ENCODE results near the gene FAM184A. TPM values are rescaled to one million over a fixed set of nuclear protein-coding genes. Genes with fewer than 3 reads are reported as not detected.
A peak's percentile ranks its signal among the peaks of the same experiment; 100 is the strongest.

The FAM184A gene
- total and polyA plus RNA-seq, 2 of the 13 experiments (the other 11 are each of a cell fraction or from before 2014, with no cell fraction given): 7.0 to 18.0 TPM

DNA sequence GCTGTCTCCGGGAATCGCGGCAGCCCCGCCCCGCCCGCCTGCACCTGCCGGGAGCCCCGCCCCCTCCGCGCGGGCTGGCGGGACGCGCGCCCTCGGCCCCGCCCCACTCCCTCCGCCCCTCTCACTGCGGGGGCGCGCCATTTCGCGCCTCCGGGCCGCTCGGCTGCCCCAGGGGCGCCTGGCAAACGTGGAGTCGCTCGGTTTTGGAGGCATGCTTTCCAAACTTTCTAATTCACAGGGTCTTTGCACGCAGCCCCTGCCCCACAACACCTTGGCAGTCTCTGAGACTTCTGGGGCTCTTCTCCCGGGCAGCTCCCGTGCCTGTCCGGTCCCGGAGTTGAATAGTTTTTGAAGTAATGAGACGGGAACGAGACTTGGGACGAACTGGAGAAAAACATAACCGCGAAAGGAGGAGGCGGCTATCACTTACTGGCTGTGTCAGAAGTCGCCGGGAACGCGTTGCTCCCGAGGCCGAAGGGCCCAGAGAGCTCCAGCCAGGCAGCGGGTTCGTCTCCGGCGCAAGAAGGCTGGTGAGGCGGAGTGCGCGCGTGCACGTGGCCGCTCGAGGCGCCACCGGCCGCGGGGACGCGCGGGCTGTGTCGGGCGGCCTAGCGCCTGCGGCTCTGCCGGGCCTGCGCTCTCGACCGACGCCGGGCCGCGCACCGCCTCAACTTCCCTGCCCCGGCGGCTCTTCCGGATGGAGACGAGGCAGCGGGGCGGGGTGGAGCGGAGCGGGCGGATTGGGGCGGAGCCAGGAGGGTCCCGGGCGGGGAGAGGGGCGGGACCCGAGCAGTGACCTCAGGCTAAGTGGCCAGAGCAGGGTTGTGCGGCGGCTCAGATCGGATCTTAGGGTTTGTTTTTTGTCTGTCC lies 143.8 kb downstream of the FAM184A start, which contains the start of gene MCM9 (continued):
- TF ChIP-seq, protein P1, sequence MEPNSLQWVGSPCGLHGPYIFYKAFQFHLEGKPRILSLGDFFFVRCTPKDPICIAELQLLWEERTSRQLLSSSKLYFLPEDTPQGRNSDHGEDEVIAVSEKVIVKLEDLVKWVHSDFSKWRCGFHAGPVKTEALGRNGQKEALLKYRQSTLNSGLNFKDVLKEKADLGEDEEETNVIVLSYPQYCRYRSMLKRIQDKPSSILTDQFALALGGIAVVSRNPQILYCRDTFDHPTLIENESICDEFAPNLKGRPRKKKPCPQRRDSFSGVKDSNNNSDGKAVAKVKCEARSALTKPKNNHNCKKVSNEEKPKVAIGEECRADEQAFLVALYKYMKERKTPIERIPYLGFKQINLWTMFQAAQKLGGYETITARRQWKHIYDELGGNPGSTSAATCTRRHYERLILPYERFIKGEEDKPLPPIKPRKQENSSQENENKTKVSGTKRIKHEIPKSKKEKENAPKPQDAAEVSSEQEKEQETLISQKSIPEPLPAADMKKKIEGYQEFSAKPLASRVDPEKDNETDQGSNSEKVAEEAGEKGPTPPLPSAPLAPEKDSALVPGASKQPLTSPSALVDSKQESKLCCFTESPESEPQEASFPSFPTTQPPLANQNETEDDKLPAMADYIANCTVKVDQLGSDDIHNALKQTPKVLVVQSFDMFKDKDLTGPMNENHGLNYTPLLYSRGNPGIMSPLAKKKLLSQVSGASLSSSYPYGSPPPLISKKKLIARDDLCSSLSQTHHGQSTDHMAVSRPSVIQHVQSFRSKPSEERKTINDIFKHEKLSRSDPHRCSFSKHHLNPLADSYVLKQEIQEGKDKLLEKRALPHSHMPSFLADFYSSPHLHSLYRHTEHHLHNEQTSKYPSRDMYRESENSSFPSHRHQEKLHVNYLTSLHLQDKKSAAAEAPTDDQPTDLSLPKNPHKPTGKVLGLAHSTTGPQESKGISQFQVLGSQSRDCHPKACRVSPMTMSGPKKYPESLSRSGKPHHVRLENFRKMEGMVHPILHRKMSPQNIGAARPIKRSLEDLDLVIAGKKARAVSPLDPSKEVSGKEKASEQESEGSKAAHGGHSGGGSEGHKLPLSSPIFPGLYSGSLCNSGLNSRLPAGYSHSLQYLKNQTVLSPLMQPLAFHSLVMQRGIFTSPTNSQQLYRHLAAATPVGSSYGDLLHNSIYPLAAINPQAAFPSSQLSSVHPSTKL (CRISPR knock-in tag; IDR thresholded peaks at IDR 0.05): peak; percentile 61; the same call in 1 of the 2 replicates
- TF ChIP-seq NR1H2 (CRISPR knock-in tag; IDR thresholded peaks at IDR 0.05; ENCODE audit: borderline replicate concordance, low read depth) (no peak), ZNF451 (CRISPR knock-in tag; IDR thresholded peaks at IDR 0.05) (peak; percentile 89), ZNF12 (CRISPR knock-in tag; IDR thresholded peaks at IDR 0.05) (no peak)
- TF ChIP-seq, protein P2, sequence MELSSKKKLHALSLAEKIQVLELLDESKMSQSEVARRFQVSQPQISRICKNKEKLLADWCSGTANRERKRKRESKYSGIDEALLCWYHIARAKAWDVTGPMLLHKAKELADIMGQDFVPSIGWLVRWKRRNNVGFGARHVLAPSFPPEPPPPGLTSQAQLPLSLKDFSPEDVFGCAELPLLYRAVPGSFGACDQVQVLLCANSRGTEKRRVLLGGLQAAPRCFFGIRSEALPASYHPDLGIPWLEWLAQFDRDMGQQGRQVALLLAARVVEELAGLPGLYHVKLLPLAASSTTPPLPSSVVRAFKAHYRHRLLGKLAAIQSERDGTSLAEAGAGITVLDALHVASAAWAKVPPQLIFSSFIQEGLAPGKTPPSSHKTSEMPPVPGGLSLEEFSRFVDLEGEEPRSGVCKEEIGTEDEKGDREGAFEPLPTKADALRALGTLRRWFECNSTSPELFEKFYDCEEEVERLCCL (CRISPR knock-in tag; IDR thresholded peaks at IDR 0.05; ENCODE audit: borderline replicate concordance): no peak
- TF ChIP-seq, protein P3, sequence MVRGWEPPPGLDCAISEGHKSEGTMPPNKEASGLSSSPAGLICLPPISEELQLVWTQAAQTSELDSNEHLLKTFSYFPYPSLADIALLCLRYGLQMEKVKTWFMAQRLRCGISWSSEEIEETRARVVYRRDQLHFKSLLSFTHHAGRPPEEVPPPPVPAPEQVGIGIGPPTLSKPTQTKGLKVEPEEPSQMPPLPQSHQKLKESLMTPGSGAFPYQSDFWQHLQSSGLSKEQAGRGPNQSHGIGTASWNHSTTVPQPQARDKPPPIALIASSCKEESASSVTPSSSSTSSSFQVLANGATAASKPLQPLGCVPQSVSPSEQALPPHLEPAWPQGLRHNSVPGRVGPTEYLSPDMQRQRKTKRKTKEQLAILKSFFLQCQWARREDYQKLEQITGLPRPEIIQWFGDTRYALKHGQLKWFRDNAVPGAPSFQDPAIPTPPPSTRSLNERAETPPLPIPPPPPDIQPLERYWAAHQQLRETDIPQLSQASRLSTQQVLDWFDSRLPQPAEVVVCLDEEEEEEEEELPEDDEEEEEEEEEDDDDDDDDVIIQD (CRISPR knock-in tag; IDR thresholded peaks at IDR 0.05; ENCODE audit: low read depth): peak; percentile 69; the same call in 1 of the 2 replicates
